WTC11 (cell line): Measurements from ENCODE around the gene ILF2. TPM values are rescaled to one million over a fixed set of nuclear protein-coding genes. Genes with fewer than 3 reads are reported as not detected.
A peak's percentile ranks its signal among the peaks of the same experiment; 100 is the strongest.

Experiments used
- ATAC-seq: fragments of 200-7000 bp; cut with Tn5 transposase; 2 replicates; pipeline ENCODE4 v1.10.0; 2021; ENCODE audit warnings: mild to moderate bottlenecking, moderate library complexity
- CTCF ChIA-PET: fragments of 300-600 bp; sonication (Branson Sonifier 250); formaldehyde crosslinking; loops from one replicate; lab custom pipeline; 2021; ENCODE audit warnings: antibody characterized with exemption; lab: Charles Lee
- POLR2A ChIA-PET: fragments of 350-600 bp; sonication (Branson Sonifier 250); formaldehyde crosslinking; loops from one replicate; lab custom pipeline; 2021; ENCODE audit warnings: antibody characterized with exemption; lab: Charles Lee
- DNase-seq: peaks from one replicate; pipeline ENCODE4 v3.0.0; 2021; ENCODE audit warnings: low spot score
- H3K27ac Mint-ChIP-seq: 2 replicates; pipeline ENCODE4 v1.8.0; 2021; ENCODE audit warnings: mixed read lengths
- H3K27me3 Mint-ChIP-seq: 2 replicates; pipeline ENCODE4 v1.8.0; 2021; ENCODE audit warnings: low read depth, mild to moderate bottlenecking, moderate library complexity, mixed read lengths
- H3K36me3 Mint-ChIP-seq: 2 replicates; pipeline ENCODE4 v1.8.0; 2021; ENCODE audit warnings: mixed read lengths
- H3K4me1 Mint-ChIP-seq: 2 replicates; pipeline ENCODE4 v1.8.0; 2022; ENCODE audit warnings: mixed read lengths
- H3K4me3 Mint-ChIP-seq: 2 replicates; pipeline ENCODE4 v1.8.0; 2021; ENCODE audit warnings: mild to moderate bottlenecking, moderate library complexity, mixed read lengths
- H3K9me3 Mint-ChIP-seq: 2 replicates; pipeline ENCODE4 v1.8.0; 2021; ENCODE audit warnings: mixed read lengths
- ESRRA ChIP-seq: sonication (generic); formaldehyde crosslinking; IDR thresholded peaks from 2 replicates; pipeline ENCODE4 v1.8.1; 2022; ENCODE audit warnings: mild to moderate bottlenecking, missing genetic modification reagents, borderline replicate concordance
- ETV6 ChIP-seq: sonication (generic); formaldehyde crosslinking; IDR thresholded peaks from 2 replicates; pipeline ENCODE4 v1.8.1; 2022; ENCODE audit warnings: mild to moderate bottlenecking, missing genetic modification reagents
- NR2C2 ChIP-seq: sonication (generic); formaldehyde crosslinking; IDR thresholded peaks from 2 replicates; pipeline ENCODE4 v1.8.0; 2022; ENCODE audit warnings: mild to moderate bottlenecking, missing genetic modification reagents
- SP1 ChIP-seq: sonication (generic); formaldehyde crosslinking; conservative IDR thresholded peaks from 2 replicates; pipeline ENCODE4 v1.8.1; 2022; ENCODE audit warnings: missing genetic modification reagents
- ZNF219 ChIP-seq: sonication (generic); formaldehyde crosslinking; IDR thresholded peaks from 2 replicates; pipeline ENCODE4 v1.8.0; 2023; ENCODE audit warnings: missing genetic modification reagents, mild to moderate bottlenecking, borderline replicate concordance
- ZNF263 ChIP-seq: sonication (generic); formaldehyde crosslinking; IDR thresholded peaks from 2 replicates; pipeline ENCODE4 v1.8.1; 2022; ENCODE audit warnings: low read depth, mild to moderate bottlenecking, moderate library complexity, missing genetic modification reagents
- ZNF317 ChIP-seq: sonication (generic); formaldehyde crosslinking; IDR thresholded peaks from 2 replicates; pipeline ENCODE4 v1.8.1; 2023; ENCODE audit warnings: low read depth, mild to moderate bottlenecking, moderate library complexity, missing genetic modification reagents, borderline replicate concordance
- ZNF423 ChIP-seq: fragments of 250-450 bp; sonication (Bioruptor Pico); IDR thresholded peaks from 2 replicates; pipeline ENCODE4 v2.1.2; 2022; ENCODE audit warnings: mild to moderate bottlenecking, moderate library complexity
- total RNA-seq: library from RNA; stranded (reverse); gene quantifications from 3 replicates; pipeline ENCODE4 v1.2.3, GENCODE V29; 2021
- TF ChIP-seq, protein P1 (sequence below): sonication (generic); formaldehyde crosslinking; IDR thresholded peaks from 2 replicates; pipeline ENCODE4 v1.8.1; 2023; ENCODE audit warnings: mild to moderate bottlenecking, missing genetic modification reagents
- TF ChIP-seq, protein P2 (sequence below): fragments of 200-600 bp; IDR thresholded peaks from 2 replicates; pipeline ENCODE4 v1.8.0; 2022; ENCODE audit warnings: antibody characterized with exemption
- TF ChIP-seq, protein P3 (sequence below): sonication (generic); formaldehyde crosslinking; IDR thresholded peaks from 2 replicates; pipeline ENCODE4 v1.8.1; 2022; ENCODE audit warnings: low read depth, missing genetic modification reagents, borderline replicate concordance
- TF ChIP-seq, protein P4 (sequence below): fragments of 250-450 bp; sonication (Bioruptor Pico); IDR thresholded peaks from 2 replicates; pipeline ENCODE4 v1.8.0; 2021; ENCODE audit warnings: mild to moderate bottlenecking
- TF ChIP-seq, protein P5 (sequence below): fragments of 250-450 bp; sonication (Bioruptor Pico); IDR thresholded peaks from 2 replicates; pipeline ENCODE4 v1.9.0; 2021; ENCODE audit warnings: moderate library complexity, mild to moderate bottlenecking, inconsistent platforms, borderline replicate concordance
- TF ChIP-seq, protein P6 (sequence below): sonication (generic); formaldehyde crosslinking; IDR thresholded peaks from 2 replicates; pipeline ENCODE4 v1.8.0; 2023; ENCODE audit warnings: missing genetic modification reagents
- TF ChIP-seq, protein P7 (sequence below): sonication (generic); formaldehyde crosslinking; IDR thresholded peaks from 2 replicates; pipeline ENCODE4 v1.8.0; 2022; ENCODE audit warnings: mild to moderate bottlenecking, missing genetic modification reagents
- TF ChIP-seq, protein P8 (sequence below): fragments of 250-450 bp; sonication (Bioruptor Pico); IDR thresholded peaks from 2 replicates; pipeline ENCODE4 v2.1.2; 2022; ENCODE audit warnings: mild to moderate bottlenecking, moderate library complexity

ILF2 gene
- total RNA-seq, 1 experiment from 2014 or later: 337 TPM

DNA sequence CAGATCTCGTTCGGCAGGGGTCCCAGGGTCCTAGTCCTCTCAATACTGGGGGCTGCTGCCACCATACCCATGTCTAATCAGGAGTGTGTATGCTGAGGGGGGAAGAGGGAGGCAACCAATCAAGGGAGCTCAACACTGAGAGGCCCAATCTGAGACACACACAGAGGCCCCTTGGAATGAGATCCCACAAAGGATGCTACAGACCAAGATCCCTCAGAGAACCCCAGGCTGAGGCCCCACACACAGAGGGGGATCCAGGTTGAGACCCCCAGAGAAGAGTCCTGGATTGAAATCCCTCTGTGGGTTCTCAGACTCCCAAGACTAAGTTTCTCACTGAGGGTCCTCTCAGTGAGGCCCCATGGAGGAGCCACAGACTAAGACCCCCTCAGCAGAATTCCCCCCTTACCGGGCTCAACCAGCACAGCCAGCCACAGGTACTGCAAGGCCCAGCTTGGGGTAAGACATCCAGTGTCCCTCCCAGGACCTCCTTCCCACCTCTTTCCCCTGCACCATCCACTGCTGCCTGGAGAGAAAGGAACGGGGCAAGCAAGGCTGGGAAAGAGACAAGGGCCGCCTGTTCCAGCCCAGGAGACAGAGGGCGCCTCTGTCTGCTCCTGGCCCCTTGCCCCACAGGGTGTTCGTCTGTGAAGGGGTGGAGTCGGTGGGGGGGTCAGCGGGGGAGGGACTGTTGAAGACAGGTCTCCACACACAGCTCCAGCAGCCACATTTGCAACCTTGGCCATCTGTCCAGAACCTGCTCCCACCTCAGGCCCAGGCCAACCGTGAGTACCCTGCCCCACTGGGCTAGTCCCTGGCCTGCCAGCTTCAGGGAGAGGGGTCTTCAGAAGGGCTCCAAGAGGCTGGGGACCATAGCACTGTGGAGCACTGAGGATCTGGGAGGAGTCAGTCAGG lies 42.8 kb downstream of the ILF2 start, which contains the start of gene S100A1:
S100A1 (plus strand) TSS at position 720 of the 912 bp plus-strand sequence. CDS start 2,088 bp downstream, outside the sequence.
- H3K36me3 Mint-ChIP-seq: peaks cover 22% of the 10 kb centered on the region
- DNase-seq (no peak), ATAC-seq (no peak; the same call in 1 of the 2 replicates)
- TF ChIP-seq, protein P1, sequence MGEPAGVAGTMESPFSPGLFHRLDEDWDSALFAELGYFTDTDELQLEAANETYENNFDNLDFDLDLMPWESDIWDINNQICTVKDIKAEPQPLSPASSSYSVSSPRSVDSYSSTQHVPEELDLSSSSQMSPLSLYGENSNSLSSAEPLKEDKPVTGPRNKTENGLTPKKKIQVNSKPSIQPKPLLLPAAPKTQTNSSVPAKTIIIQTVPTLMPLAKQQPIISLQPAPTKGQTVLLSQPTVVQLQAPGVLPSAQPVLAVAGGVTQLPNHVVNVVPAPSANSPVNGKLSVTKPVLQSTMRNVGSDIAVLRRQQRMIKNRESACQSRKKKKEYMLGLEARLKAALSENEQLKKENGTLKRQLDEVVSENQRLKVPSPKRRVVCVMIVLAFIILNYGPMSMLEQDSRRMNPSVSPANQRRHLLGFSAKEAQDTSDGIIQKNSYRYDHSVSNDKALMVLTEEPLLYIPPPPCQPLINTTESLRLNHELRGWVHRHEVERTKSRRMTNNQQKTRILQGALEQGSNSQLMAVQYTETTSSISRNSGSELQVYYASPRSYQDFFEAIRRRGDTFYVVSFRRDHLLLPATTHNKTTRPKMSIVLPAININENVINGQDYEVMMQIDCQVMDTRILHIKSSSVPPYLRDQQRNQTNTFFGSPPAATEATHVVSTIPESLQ (CRISPR knock-in tag): no peak
- TF ChIP-seq, protein P2, sequence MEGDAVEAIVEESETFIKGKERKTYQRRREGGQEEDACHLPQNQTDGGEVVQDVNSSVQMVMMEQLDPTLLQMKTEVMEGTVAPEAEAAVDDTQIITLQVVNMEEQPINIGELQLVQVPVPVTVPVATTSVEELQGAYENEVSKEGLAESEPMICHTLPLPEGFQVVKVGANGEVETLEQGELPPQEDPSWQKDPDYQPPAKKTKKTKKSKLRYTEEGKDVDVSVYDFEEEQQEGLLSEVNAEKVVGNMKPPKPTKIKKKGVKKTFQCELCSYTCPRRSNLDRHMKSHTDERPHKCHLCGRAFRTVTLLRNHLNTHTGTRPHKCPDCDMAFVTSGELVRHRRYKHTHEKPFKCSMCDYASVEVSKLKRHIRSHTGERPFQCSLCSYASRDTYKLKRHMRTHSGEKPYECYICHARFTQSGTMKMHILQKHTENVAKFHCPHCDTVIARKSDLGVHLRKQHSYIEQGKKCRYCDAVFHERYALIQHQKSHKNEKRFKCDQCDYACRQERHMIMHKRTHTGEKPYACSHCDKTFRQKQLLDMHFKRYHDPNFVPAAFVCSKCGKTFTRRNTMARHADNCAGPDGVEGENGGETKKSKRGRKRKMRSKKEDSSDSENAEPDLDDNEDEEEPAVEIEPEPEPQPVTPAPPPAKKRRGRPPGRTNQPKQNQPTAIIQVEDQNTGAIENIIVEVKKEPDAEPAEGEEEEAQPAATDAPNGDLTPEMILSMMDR: 0 out of 2 replicates have a peak, but pooled peaks have one; percentile 27
- H3K4me3 Mint-ChIP-seq: peak within 1 kb of the TSS; percentile 81
- CTCF ChIA-PET: interaction anchor here (0.6 to 5.1 kb wide), 66 partner anchors 8 to 576 kb away, joined by 3 to 230 read pairs (median 6); partner anchors contain the start of genes INTS3, RAB13, RPS27 and S100A14
- H3K27ac Mint-ChIP-seq: peak within 1 kb of the TSS; percentile 93
- POLR2A ChIA-PET: interaction anchor here (0.6 to 1.8 kb wide), 15 partner anchors 12 to 147 kb away, joined by 3 to 15 read pairs (median 5); partner anchors contain the start of genes S100A14, S100A16, S100A6 and SLC27A3
- H3K9me3 Mint-ChIP-seq: no peaks in the 10 kb centered on the region; the same call in 1 of the 2 replicates
- H3K4me1 Mint-ChIP-seq: peaks cover 52% of the 10 kb centered on the region
- H3K27me3 Mint-ChIP-seq: no peaks in the 10 kb centered on the region

DNA sequence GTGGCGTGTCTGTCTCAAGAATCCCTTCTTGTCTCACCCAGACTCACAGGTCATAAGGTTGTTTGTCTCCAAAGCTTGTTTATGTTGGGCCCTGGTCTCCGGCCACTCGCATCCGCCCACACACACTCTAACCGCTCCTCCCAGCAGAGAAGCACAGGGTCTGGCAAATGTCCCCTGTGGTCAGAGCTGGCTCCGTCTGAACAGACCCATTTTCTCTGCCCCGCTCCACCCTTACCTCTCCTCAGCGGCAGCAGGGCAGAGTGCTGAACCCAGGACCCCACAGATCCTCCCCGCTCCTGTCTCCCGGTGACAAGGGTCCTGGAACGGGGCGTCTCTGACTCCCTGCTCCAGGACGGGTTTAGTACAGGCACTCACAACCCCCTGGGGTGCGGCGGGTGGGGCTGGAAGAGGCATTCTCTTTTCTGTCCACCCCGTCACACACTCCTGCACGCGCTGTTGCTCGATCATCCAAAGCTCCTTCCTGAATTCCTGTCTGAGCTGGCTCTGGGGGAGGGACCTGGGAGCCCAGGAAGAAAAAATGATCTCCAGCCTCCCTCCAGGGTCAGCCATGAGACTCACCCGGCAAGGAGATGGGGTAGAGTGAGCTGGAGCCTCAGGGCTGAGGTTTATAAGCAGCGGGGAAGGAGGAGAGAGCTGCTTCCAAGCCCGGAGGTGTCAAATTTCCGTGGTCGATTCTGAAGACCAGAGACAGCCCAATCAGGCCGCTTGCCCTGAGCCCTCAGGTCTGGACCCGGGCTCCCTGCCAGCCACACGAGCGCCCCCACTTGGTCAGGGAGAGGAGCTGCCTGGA lies 43.7 kb downstream of the ILF2 start, which contains the start of gene S100A13:
S100A13 (minus strand) TSS at position 602 of the 811 bp plus-strand sequence. CDS start 1,033 bp downstream, outside the sequence.
- CTCF ChIA-PET: interaction anchor here (0.6 to 5.1 kb wide), 69 partner anchors 8 to 577 kb away, joined by 3 to 230 read pairs (median 5); partner anchors contain the start of genes INTS3, RAB13, RPS27 and S100A14
- Mint-ChIP-seq H3K9me3 (no peaks in the 10 kb centered on the region), H3K4me3 (peak within 1 kb of the TSS; percentile 81), H3K27ac (peak within 1 kb of the TSS; percentile 93), H3K4me1 (peaks cover 56% of the 10 kb centered on the region), H3K27me3 (no peaks in the 10 kb centered on the region), H3K36me3 (peaks cover 25% of the 10 kb centered on the region)
- POLR2A ChIA-PET: interaction anchor here (0.6 to 1.8 kb wide), 18 partner anchors 8 to 148 kb away, joined by 3 to 15 read pairs (median 4); partner anchors contain the start of genes S100A14, S100A16, S100A6 and SLC27A3
- peak; percentile 93 for ATAC-seq
- peak; percentile 95 for DNase-seq
- TF ChIP-seq, protein P3, sequence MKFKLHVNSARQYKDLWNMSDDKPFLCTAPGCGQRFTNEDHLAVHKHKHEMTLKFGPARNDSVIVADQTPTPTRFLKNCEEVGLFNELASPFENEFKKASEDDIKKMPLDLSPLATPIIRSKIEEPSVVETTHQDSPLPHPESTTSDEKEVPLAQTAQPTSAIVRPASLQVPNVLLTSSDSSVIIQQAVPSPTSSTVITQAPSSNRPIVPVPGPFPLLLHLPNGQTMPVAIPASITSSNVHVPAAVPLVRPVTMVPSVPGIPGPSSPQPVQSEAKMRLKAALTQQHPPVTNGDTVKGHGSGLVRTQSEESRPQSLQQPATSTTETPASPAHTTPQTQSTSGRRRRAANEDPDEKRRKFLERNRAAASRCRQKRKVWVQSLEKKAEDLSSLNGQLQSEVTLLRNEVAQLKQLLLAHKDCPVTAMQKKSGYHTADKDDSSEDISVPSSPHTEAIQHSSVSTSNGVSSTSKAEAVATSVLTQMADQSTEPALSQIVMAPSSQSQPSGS (CRISPR knock-in tag): no peak
- TF ChIP-seq, protein P4, sequence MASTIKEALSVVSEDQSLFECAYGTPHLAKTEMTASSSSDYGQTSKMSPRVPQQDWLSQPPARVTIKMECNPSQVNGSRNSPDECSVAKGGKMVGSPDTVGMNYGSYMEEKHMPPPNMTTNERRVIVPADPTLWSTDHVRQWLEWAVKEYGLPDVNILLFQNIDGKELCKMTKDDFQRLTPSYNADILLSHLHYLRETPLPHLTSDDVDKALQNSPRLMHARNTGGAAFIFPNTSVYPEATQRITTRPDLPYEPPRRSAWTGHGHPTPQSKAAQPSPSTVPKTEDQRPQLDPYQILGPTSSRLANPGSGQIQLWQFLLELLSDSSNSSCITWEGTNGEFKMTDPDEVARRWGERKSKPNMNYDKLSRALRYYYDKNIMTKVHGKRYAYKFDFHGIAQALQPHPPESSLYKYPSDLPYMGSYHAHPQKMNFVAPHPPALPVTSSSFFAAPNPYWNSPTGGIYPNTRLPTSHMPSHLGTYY (CRISPR knock-in tag): no peak
- TF ChIP-seq ZNF317 (no peak), ZNF423 (peak; percentile 25; the same call in 1 of the 2 replicates), NR2C2 (CRISPR knock-in tag) (no peak), ESRRA (CRISPR knock-in tag) (no peak), ZNF263 (CRISPR knock-in tag) (no peak), ETV6 (CRISPR knock-in tag) (peak; percentile 51; the same call in 1 of the 2 replicates), SP1 (CRISPR knock-in tag) (no peak; the same call in 1 of the 2 replicates), ZNF219 (CRISPR knock-in tag) (no peak)
- TF ChIP-seq, protein P5, sequence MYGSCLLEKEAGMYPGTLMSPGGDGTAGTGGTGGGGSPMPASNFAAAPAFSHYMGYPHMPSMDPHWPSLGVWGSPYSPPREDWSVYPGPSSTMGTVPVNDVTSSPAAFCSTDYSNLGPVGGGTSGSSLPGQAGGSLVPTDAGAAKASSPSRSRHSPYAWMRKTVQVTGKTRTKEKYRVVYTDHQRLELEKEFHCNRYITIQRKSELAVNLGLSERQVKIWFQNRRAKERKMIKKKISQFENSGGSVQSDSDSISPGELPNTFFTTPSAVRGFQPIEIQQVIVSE (CRISPR knock-in tag): no peak
- TF ChIP-seq, protein P6, sequence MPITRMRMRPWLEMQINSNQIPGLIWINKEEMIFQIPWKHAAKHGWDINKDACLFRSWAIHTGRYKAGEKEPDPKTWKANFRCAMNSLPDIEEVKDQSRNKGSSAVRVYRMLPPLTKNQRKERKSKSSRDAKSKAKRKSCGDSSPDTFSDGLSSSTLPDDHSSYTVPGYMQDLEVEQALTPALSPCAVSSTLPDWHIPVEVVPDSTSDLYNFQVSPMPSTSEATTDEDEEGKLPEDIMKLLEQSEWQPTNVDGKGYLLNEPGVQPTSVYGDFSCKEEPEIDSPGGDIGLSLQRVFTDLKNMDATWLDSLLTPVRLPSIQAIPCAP (CRISPR knock-in tag): no peak
- TF ChIP-seq, protein P7, sequence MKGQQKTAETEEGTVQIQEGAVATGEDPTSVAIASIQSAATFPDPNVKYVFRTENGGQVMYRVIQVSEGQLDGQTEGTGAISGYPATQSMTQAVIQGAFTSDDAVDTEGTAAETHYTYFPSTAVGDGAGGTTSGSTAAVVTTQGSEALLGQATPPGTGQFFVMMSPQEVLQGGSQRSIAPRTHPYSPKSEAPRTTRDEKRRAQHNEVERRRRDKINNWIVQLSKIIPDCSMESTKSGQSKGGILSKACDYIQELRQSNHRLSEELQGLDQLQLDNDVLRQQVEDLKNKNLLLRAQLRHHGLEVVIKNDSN: no peak
- TF ChIP-seq, protein P8, sequence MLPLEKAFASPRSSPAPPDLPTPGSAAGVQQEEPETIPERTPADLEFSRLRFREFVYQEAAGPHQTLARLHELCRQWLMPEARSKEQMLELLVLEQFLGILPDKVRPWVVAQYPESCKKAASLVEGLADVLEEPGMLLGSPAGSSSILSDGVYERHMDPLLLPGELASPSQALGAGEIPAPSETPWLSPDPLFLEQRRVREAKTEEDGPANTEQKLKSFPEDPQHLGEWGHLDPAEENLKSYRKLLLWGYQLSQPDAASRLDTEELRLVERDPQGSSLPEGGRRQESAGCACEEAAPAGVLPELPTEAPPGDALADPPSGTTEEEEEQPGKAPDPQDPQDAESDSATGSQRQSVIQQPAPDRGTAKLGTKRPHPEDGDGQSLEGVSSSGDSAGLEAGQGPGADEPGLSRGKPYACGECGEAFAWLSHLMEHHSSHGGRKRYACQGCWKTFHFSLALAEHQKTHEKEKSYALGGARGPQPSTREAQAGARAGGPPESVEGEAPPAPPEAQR: no peak
